ENCODE data around the gene MEX3D.

MEX3D gene

GRCh38 chr19:1592755-1593500 lies 24.8 kb upstream of the MEX3D start, which contains the start of gene MBD3:
MBD3 (minus strand) TSS chr19:1592865; CDS start chr19:1592631, 234 bp downstream.
- DNase-seq, result peak; percentile 95

GRCh38 chr19:1592024-1592754 lies 24.1 kb upstream of the MEX3D start:
- DNase-seq, result peak; percentile 94

GRCh38 chr19:1591421-1592023 lies 23.4 kb upstream of the MEX3D start:
- DNase-seq, result peak; percentile 70

GRCh38 chr19:1590641-1591397 lies 22.7 kb upstream of the MEX3D start:
- peak; percentile 73 for DNase-seq

- DNase-seq, result no peak
These were observed 19.7 kb upstream of the MEX3D start for GRCh38 chr19:1587872-1588271.

- no peak for DNase-seq
These were observed 17.1 kb upstream of the MEX3D start for GRCh38 chr19:1585243-1585580.

GRCh38 chr19:1584500-1585242 lies 16.5 kb upstream of the MEX3D start:
- no peak for DNase-seq

- no peak for DNase-seq
These were observed 14.1 kb upstream of the MEX3D start for GRCh38 chr19:1582201-1582600.

GRCh38 chr19:1580957-1581356 lies 12.8 kb upstream of the MEX3D start:
- no peak for DNase-seq

GRCh38 chr19:1580382-1580781 lies 12.3 kb upstream of the MEX3D start:
- no peak for DNase-seq

GRCh38 chr19:1579222-1579621 lies 11.1 kb upstream of the MEX3D start:
- DNase-seq, result no peak

- no peak for DNase-seq
These were observed 9.9 kb upstream of the MEX3D start for GRCh38 chr19:1577929-1578618.

GRCh38 chr19:1577090-1577928 lies 9.2 kb upstream of the MEX3D start:
- DNase-seq, result no peak

GRCh38 chr19:1576242-1577089 lies 8.3 kb upstream of the MEX3D start:
- DNase-seq, result no peak

- no peak for DNase-seq
These were observed 7.5 kb upstream of the MEX3D start for GRCh38 chr19:1575323-1576241.

- no peak for DNase-seq
These were observed 6.4 kb upstream of the MEX3D start for GRCh38 chr19:1574354-1575136.

GRCh38 chr19:1572795-1573194 lies 4.7 kb upstream of the MEX3D start:
- no peak for DNase-seq

- no peak for DNase-seq
These were observed 3.2 kb upstream of the MEX3D start for GRCh38 chr19:1571358-1571757.
